Endothelial cell of umbilical vein (primary cell): ENCODE results near the gene ARHGEF38. TPM values are rescaled to one million over a fixed set of nuclear protein-coding genes. Genes with fewer than 3 reads are reported as not detected.

Source experiments
- BruUV-seq: library from RNA; stranded (reverse); fragments of 400-500 nt; replicated peaks from 2 replicates; lab custom pipeline; 2021; lab: Mats Ljungman, UMichigan
- CTCF ChIA-PET: fragments of 300-600, 350-600 bp; sonication (Branson Sonifier 250); formaldehyde crosslinking; loops from one replicate; lab custom pipeline; 2021; ENCODE audit warnings: antibody characterized with exemption, inconsistent platforms; lab: Charles Lee
- POLR2A ChIA-PET: fragments of 300-600, 350-600 bp; sonication (Branson Sonifier 250); formaldehyde crosslinking; loops from one replicate; lab custom pipeline; 2021; ENCODE audit warnings: antibody characterized with exemption, inconsistent platforms; lab: Charles Lee
- DNase-seq: peaks from one replicate; pipeline ENCODE4 v3.0.0-alpha.2; 2011; ENCODE audit warnings: low read depth, low spot score
- FAIRE-seq: peaks from 2 replicates; lab custom pipeline; 2011; peaks lifted over from hg19 to GRCh38; lab: Jason Lieb, UNC
- H2AFZ ChIP-seq: 2 replicates; pipeline ENCODE4 v1.6.0; 2012; ENCODE audit warnings: low read depth, low read length, control low read depth, inconsistent platforms
- H3K27ac ChIP-seq: 2 replicates; pipeline ENCODE4 v1.5.1; 2011; ENCODE audit warnings: low read depth, mild to moderate bottlenecking, control low read depth, low read length, moderate library complexity; ENCODE audit not compliant: insufficient read depth
- H3K27me3 ChIP-seq, 2 experiments: 2 replicates each; pipeline versions ENCODE4 v1.6.0 to v1.6.1; 2011; ENCODE audit warnings: low read length in 2 of 2, mixed read lengths in 1 of 2; ENCODE audit not compliant: control insufficient read depth in 2 of 2, insufficient read depth in 2 of 2
- H3K36me3 ChIP-seq, 2 experiments: 2 replicates in 1 of 2; 3 replicates in 1 of 2; pipeline ENCODE4 v1.5.1; 2011; ENCODE audit warnings: low read length in 2 of 2, mild to moderate bottlenecking in 1 of 2, moderate library complexity in 1 of 2; ENCODE audit not compliant: control insufficient read depth in 2 of 2, insufficient read depth in 2 of 2; ENCODE audit errors: extremely low read depth in 1 of 2
- H3K4me1 ChIP-seq: 3 replicates; pipeline ENCODE4 v1.5.1; 2011; ENCODE audit warnings: mild to moderate bottlenecking, low read length; ENCODE audit not compliant: control insufficient read depth, insufficient read depth; ENCODE audit errors: extremely low read depth
- H3K4me2 ChIP-seq: 2 replicates; pipeline ENCODE4 v1.6.1; 2011; ENCODE audit warnings: low read length, control low read depth, mixed read lengths; ENCODE audit not compliant: insufficient read depth
- H3K4me3 ChIP-seq, 3 experiments: fragments of 200-600 bp in 1 of 3; sonication (generic), shearing (Covaris generic) in 1 of 3; replicated peaks in 1 of 3; 2 replicates each; pipeline ENCODE4 v1.5.1; 2011 to 2016; ENCODE audit warnings: control low read depth in 3 of 3, low read length in 3 of 3, mild to moderate bottlenecking in 2 of 3, inconsistent platforms in 1 of 3, low read depth in 1 of 3, moderate library complexity in 1 of 3; ENCODE audit not compliant: insufficient read depth in 1 of 3
- H3K79me2 ChIP-seq: 2 replicates; pipeline ENCODE4 v1.6.0; 2012; ENCODE audit warnings: low read length, inconsistent platforms; ENCODE audit not compliant: control insufficient read depth, insufficient read depth
- H3K9ac ChIP-seq: replicated peaks from 2 replicates; pipeline ENCODE3; 2011; ENCODE audit warnings: low read length, control low read depth; ENCODE audit not compliant: insufficient read depth; ENCODE audit errors: extremely low read depth
- H3K9me1 ChIP-seq: replicated peaks from 3 replicates; pipeline ENCODE4 v1.6.0; 2011; ENCODE audit warnings: mild to moderate bottlenecking, low read length; ENCODE audit not compliant: control insufficient read depth, insufficient read depth; ENCODE audit errors: extremely low read depth
- H3K9me3 ChIP-seq: replicated peaks from 2 replicates; pipeline ENCODE4 v1.5.1; 2012; ENCODE audit warnings: low read length, inconsistent platforms; ENCODE audit not compliant: control insufficient read depth, insufficient read depth
- H4K20me1 ChIP-seq: replicated peaks from 2 replicates; pipeline ENCODE3; 2011; ENCODE audit warnings: mild to moderate bottlenecking, low read length; ENCODE audit not compliant: control insufficient read depth, insufficient read depth; ENCODE audit errors: extremely low read depth
- CTCF ChIP-seq, 2 donors: IDR thresholded peaks; 1 replicate in 1 of 2; 2 replicates in 1 of 2; pipeline ENCODE4 v1.5.1; 2011; ENCODE audit warnings: low read length in 2 of 2, mild to moderate bottlenecking in 2 of 2, moderate library complexity in 2 of 2, control low read depth in 1 of 2, inconsistent platforms in 1 of 2, low read depth in 1 of 2; ENCODE audit not compliant: insufficient read depth in 1 of 2; ENCODE audit errors: extremely low read depth in 1 of 2
- EZH2 ChIP-seq: IDR thresholded peaks from 2 replicates; pipeline ENCODE4 v1.6.1; 2012; ENCODE audit warnings: borderline replicate concordance, low read depth, mild to moderate bottlenecking, moderate library complexity, low read length, inconsistent platforms; ENCODE audit not compliant: severe bottlenecking
- FOS ChIP-seq: IDR thresholded peaks from 2 replicates; pipeline ENCODE4 v1.6.1; 2011; ENCODE audit warnings: mild to moderate bottlenecking, low read length, moderate library complexity, borderline replicate concordance; ENCODE audit not compliant: insufficient read depth
- GATA2 ChIP-seq: IDR thresholded peaks from 2 replicates; pipeline ENCODE4 v1.7.0; 2011; ENCODE audit warnings: low read depth, mild to moderate bottlenecking, moderate library complexity, mixed read lengths, low read length; ENCODE audit not compliant: insufficient read length, insufficient read depth
- JUN ChIP-seq: IDR thresholded peaks from 2 replicates; pipeline ENCODE4 v1.6.1; 2011; ENCODE audit warnings: borderline replicate concordance, low read depth; ENCODE audit not compliant: insufficient read length, insufficient read depth
- MAX ChIP-seq: IDR thresholded peaks from 2 replicates; pipeline ENCODE4 v1.6.1; 2011; ENCODE audit not compliant: insufficient read depth, insufficient read length
- MYC ChIP-seq: IDR thresholded peaks from one replicate; pipeline ENCODE4 v1.6.1; 2011; ENCODE audit warnings: mild to moderate bottlenecking, low read depth, low read length
- POLR2A ChIP-seq: IDR thresholded peaks from 2 replicates; pipeline ENCODE4 v1.6.1; 2012; ENCODE audit warnings: low read depth, mild to moderate bottlenecking, control low read depth, low read length
- POLR2AphosphoS5 ChIP-seq: IDR thresholded peaks from 2 replicates; pipeline ENCODE4 v1.6.1; 2012; ENCODE audit warnings: low read depth, mild to moderate bottlenecking, control low read depth, low read length, moderate library complexity; ENCODE audit not compliant: insufficient read depth
- dilution Hi-C: fragments of 300-500 bp; cut with MboI; formaldehyde crosslinking; loops from one replicate; pipeline ENCODE4 v1.15.0; 2019; ENCODE audit warnings: low sequenced_read_pairs; ENCODE audit not compliant: extremely low pct_ligation_motif_present
- intact Hi-C: fragments of 100-400 bp; cut with micrococcal nuclease; formaldehyde crosslinking; loops from one replicate; pipeline ENCODE4 v1.10.0; 2022
- polyA plus RNA-seq, 4 experiments: library from polyadenylated mRNA; depleted of rRNA in 3 of 4; stranded (reverse) in 3 of 4; unstranded in 1 of 4; fragments of >200 nt; gene quantifications; 2 replicates each; pipeline versions ENCODE4 v1.2.1 to v1.2.3, GENCODE V29; 2011 to 2012; ENCODE audit warnings: missing spikeins in 1 of 4
- total RNA-seq: library from RNA; stranded (reverse); gene quantifications from 2 replicates; pipeline ENCODE4 v1.2.3, GENCODE V29; 2021

The ARHGEF38 gene
- total and polyA plus RNA-seq, 2 donors (not counting 3 experiments of a cell fraction or from before 2014, with no cell fraction given), result not detected

GRCh38 chr4:105546086-105546485 is 6.3 kb upstream of the ARHGEF38 start:
- dilution Hi-C loops, result no loop called here
- FAIRE-seq, result no peak

More at GRCh38 chr4:105546086-105546485, 6.3 kb upstream of the ARHGEF38 start:
- Histone ChIP-seq H3K9me3 (no peaks in the 10 kb centered on the region), H2AFZ (no peak overlapping the region), H3K9ac (no peak overlapping the region), H3K27me3 (peaks cover 0 to 3% of the 10 kb centered on the region in 2 experiments), H3K4me2 (no peak overlapping the region), H3K27ac (no peak overlapping the region), H3K79me2 (no peaks in the 10 kb centered on the region), H3K4me3 (no peak overlapping the region), H4K20me1 (no peaks in the 10 kb centered on the region), H3K4me1 (no peaks in the 10 kb centered on the region), H3K36me3 (no peaks in the 10 kb centered on the region), H3K9me1 (no peaks in the 10 kb centered on the region)
- intact Hi-C loops, result no loop called here
- POLR2A ChIA-PET, result no interaction called here
- DNase-seq, result no peak
- TF ChIP-seq POLR2AphosphoS5 (no peak), MYC (no peak), JUN (no peak), EZH2 (no peak), MAX (no peak), FOS (no peak), CTCF (IDR thresholded peaks at IDR 0.05; ENCODE audit: extremely low read depth in 1 of 2, insufficient read depth in 1 of 2, low read depth in 1 of 2, low read length in 2 of 2) (no peak), POLR2A (no peak), GATA2 (no peak)
- BruUV-seq, result no TSS peak
- CTCF ChIA-PET, result interaction anchor here (1.4 kb wide), 1 partner anchor 15 kb away, joined by 4 read pairs; no protein-coding TSS in a partner anchor
